Ishikawa (cell line): ENCODE results near the gene SLC36A3.

ENCODE experiments used
- CEBPB ChIP-seq: IDR thresholded peaks from 2 replicates; pipeline ENCODE4 v1.6.1; 2012
- CREB1 ChIP-seq: IDR thresholded peaks from 2 replicates; pipeline ENCODE4 v1.6.1; 2012; ENCODE audit warnings: low read depth
- EGR1 ChIP-seq: IDR thresholded peaks from 2 replicates; pipeline ENCODE4 v1.6.1; 2012
- EP300 ChIP-seq: IDR thresholded peaks from 2 replicates; pipeline ENCODE4 v1.6.1; 2012; ENCODE audit warnings: borderline replicate concordance
- FOXM1 ChIP-seq: IDR thresholded peaks from 2 replicates; pipeline ENCODE4 v1.6.1; 2012; ENCODE audit warnings: low read depth, borderline replicate concordance
- NFIC ChIP-seq: IDR thresholded peaks from 2 replicates; pipeline ENCODE4 v1.6.1; 2012
- RAD21 ChIP-seq: IDR thresholded peaks from 2 replicates; pipeline ENCODE4 v1.6.1; 2012; ENCODE audit warnings: low read depth
- TAF1 ChIP-seq: IDR thresholded peaks from 2 replicates; pipeline ENCODE4 v1.6.1; 2012; ENCODE audit warnings: low read depth, mild to moderate bottlenecking
- TCF12 ChIP-seq: IDR thresholded peaks from 2 replicates; pipeline ENCODE4 v1.6.1; 2012; ENCODE audit warnings: low read depth
- TEAD4 ChIP-seq: IDR thresholded peaks from 2 replicates; pipeline ENCODE4 v1.6.1; 2012
- USF1 ChIP-seq: IDR thresholded peaks from 2 replicates; pipeline ENCODE4 v1.6.1; 2012
- YY1 ChIP-seq: IDR thresholded peaks from 2 replicates; pipeline ENCODE4 v1.6.1; 2012; ENCODE audit warnings: low read depth
- ZBTB7A ChIP-seq: IDR thresholded peaks from 2 replicates; pipeline ENCODE4 v1.6.1; 2012; ENCODE audit warnings: low read depth
- TF ChIP-seq, protein P1 (sequence below): IDR thresholded peaks from 2 replicates; pipeline ENCODE4 v1.6.1; 2012
- TF ChIP-seq, protein P2 (sequence below): IDR thresholded peaks from 2 replicates; pipeline ENCODE4 v1.6.1; 2012; ENCODE audit warnings: low read depth, mild to moderate bottlenecking

The SLC36A3 gene

GRCh38 chr5:151236888-151237287, 66.7 kb downstream of the SLC36A3 start:
- TF ChIP-seq EP300, result no peak
- no peak for TF ChIP-seq YY1
- no peak for TF ChIP-seq USF1
- no peak for TF ChIP-seq FOXM1
- TF ChIP-seq CEBPB, result no peak
- TF ChIP-seq, protein P1, sequence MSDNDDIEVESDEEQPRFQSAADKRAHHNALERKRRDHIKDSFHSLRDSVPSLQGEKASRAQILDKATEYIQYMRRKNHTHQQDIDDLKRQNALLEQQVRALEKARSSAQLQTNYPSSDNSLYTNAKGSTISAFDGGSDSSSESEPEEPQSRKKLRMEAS, result no peak
- TF ChIP-seq RAD21, result no peak
- no peak for TF ChIP-seq EGR1
- TF ChIP-seq ZBTB7A, result no peak
- no peak for TF ChIP-seq TCF12
- TF ChIP-seq CREB1, result no peak
- no peak for TF ChIP-seq TEAD4
- TF ChIP-seq, protein P2, sequence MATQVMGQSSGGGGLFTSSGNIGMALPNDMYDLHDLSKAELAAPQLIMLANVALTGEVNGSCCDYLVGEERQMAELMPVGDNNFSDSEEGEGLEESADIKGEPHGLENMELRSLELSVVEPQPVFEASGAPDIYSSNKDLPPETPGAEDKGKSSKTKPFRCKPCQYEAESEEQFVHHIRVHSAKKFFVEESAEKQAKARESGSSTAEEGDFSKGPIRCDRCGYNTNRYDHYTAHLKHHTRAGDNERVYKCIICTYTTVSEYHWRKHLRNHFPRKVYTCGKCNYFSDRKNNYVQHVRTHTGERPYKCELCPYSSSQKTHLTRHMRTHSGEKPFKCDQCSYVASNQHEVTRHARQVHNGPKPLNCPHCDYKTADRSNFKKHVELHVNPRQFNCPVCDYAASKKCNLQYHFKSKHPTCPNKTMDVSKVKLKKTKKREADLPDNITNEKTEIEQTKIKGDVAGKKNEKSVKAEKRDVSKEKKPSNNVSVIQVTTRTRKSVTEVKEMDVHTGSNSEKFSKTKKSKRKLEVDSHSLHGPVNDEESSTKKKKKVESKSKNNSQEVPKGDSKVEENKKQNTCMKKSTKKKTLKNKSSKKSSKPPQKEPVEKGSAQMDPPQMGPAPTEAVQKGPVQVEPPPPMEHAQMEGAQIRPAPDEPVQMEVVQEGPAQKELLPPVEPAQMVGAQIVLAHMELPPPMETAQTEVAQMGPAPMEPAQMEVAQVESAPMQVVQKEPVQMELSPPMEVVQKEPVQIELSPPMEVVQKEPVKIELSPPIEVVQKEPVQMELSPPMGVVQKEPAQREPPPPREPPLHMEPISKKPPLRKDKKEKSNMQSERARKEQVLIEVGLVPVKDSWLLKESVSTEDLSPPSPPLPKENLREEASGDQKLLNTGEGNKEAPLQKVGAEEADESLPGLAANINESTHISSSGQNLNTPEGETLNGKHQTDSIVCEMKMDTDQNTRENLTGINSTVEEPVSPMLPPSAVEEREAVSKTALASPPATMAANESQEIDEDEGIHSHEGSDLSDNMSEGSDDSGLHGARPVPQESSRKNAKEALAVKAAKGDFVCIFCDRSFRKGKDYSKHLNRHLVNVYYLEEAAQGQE, result no peak
- no peak for TF ChIP-seq NFIC
- no peak for TF ChIP-seq TAF1

- TF ChIP-seq CREB1, result no peak
- TF ChIP-seq USF1, result no peak
- no peak for TF ChIP-seq RAD21
- no peak for TF ChIP-seq TCF12
- TF ChIP-seq ZBTB7A, result no peak
- TF ChIP-seq TAF1, result no peak
- TF ChIP-seq, protein P2, result no peak
- no peak for TF ChIP-seq NFIC
Measured at GRCh38 chr5:151234476-151235238, 68.9 kb downstream of the SLC36A3 start.

GRCh38 chr5:151233616-151234085, 69.9 kb downstream of the SLC36A3 start:
- TF ChIP-seq EP300 (no peak), TAF1 (no peak), FOXM1 (no peak), NFIC (no peak), EGR1 (no peak)

GRCh38 chr5:151231359-151231758, 72.2 kb downstream of the SLC36A3 start:
- no peak for TF ChIP-seq NFIC
- TF ChIP-seq, protein P2, result no peak
- TF ChIP-seq EP300, result no peak
- no peak for TF ChIP-seq TAF1

- no peak for TF ChIP-seq USF1
- no peak for TF ChIP-seq NFIC
- TF ChIP-seq YY1, result no peak
- no peak for TF ChIP-seq FOXM1
- TF ChIP-seq TAF1, result no peak
- no peak for TF ChIP-seq TCF12
- no peak for TF ChIP-seq CEBPB
- no peak for TF ChIP-seq EP300
- TF ChIP-seq TEAD4, result no peak
- TF ChIP-seq, protein P2, result no peak
- no peak for TF ChIP-seq EGR1
- TF ChIP-seq ZBTB7A, result no peak
- TF ChIP-seq, protein P1, result no peak
Measured at GRCh38 chr5:151230048-151230680, 73.4 kb downstream of the SLC36A3 start.
